H1 (cell line): ENCODE results near the gene AHI1. TPM values are rescaled to one million over a fixed set of nuclear protein-coding genes. Genes with fewer than 3 reads are reported as not detected.

Experiments
- CHD1 ChIP-seq: IDR thresholded peaks from 2 replicates; pipeline ENCODE4 v1.6.1; 2012; ENCODE audit warnings: low read depth, low read length, improper control_type of control experiment
- FOSL1 ChIP-seq: IDR thresholded peaks from 2 replicates; pipeline ENCODE4 v1.6.1; 2011; ENCODE audit warnings: mild to moderate bottlenecking, low read depth, low read length, moderate library complexity; ENCODE audit not compliant: insufficient read depth
- HDAC2 ChIP-seq, 2 experiments: fragments of 300-600 bp in 1 of 2; sonication (generic) in 1 of 2; IDR thresholded peaks; 2 replicates each; pipeline ENCODE4 v1.6.1; 2011 to 2012; ENCODE audit warnings: low read depth in 2 of 2, low read length in 2 of 2, mild to moderate bottlenecking in 2 of 2, moderate library complexity in 2 of 2, borderline replicate concordance in 1 of 2, inconsistent platforms in 1 of 2
- NRF1 ChIP-seq: IDR thresholded peaks from 2 replicates; pipeline ENCODE4 v1.6.1; 2011; ENCODE audit warnings: mild to moderate bottlenecking, low read depth, low read length, improper control_type of control experiment
- PHF8 ChIP-seq: fragments of 200-600 bp; sonication (generic); conservative IDR thresholded peaks from 2 replicates; pipeline ENCODE4 v1.7.1; 2012; ENCODE audit warnings: low read depth, mild to moderate bottlenecking, inconsistent platforms, low read length, moderate library complexity
- SP1 ChIP-seq: IDR thresholded peaks from 2 replicates; pipeline ENCODE4 v1.6.1; 2011; ENCODE audit warnings: low read depth, low read length
- TAF1 ChIP-seq: IDR thresholded peaks from 2 replicates; pipeline ENCODE4 v1.6.1; 2011; ENCODE audit warnings: mild to moderate bottlenecking, low read depth, low read length
- ZNF274 ChIP-seq: IDR thresholded peaks from 2 replicates; pipeline ENCODE4 v1.7.0; 2012; ENCODE audit warnings: low read length, borderline replicate concordance; ENCODE audit errors: extremely low read depth
- polyA plus RNA-seq, 7 experiments: library from polyadenylated mRNA; depleted of rRNA in 3 of 7; stranded (reverse) in 5 of 7; unstranded in 2 of 7; fragments of >200 nt in 5 of 7; fragments of 200-250 nt in 2 of 7; gene quantifications; 1 replicate in 5 of 7; 2 replicates in 1 of 7; 4 replicates in 1 of 7; pipeline versions ENCODE4 v1.2.1 to v1.2.3, GENCODE V29; 2011 to 2013; ENCODE audit warnings: missing spikeins in 2 of 7, mixed read lengths in 2 of 7
- total RNA-seq: library from RNA; stranded (reverse); fragmentation: NEBNext Ultra II Directional; extraction: Animal tissue kit (Norgen Biotek cat#: 25700); gene quantifications from 2 replicates; pipeline ENCODE4 v1.2.1, GENCODE V29; 2021
- TF ChIP-seq, protein P1 (sequence below): IDR thresholded peaks from 2 replicates; pipeline ENCODE4 v1.6.1; 2012; ENCODE audit warnings: low read length, inconsistent platforms

Gene AHI1
- total and polyA plus RNA-seq, 2 of the 8 experiments (the other 6 are each of a cell fraction or from before 2014, with no cell fraction given), result 4.2 to 19.6 TPM

DNA sequence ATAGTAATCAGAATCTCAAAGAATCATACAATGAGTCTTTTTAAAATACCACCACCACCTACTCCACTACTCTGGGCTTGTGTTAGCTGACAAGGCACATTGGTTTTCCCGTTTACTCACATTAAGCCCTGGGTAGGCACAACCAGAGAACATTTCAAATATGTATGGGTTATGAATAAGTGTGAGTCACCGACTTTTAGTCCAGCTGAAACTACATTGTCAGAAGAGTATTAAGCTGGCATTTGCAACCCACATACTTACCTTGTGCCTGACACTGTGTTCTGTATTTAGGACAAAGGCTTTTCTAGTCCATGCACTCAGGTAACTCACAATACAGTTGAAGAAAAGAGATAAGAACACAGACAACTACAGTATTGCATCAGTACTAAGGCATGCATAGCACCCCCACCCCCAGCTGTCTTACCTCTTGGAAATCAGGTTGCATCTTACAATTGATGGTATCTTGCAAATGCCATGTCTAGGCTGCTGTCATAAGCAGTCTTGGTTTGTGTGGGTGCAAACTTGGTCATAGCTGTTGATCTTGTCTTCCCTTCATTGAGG, 40.3 kb upstream of the AHI1 start (continued):
- TF ChIP-seq, protein P1, sequence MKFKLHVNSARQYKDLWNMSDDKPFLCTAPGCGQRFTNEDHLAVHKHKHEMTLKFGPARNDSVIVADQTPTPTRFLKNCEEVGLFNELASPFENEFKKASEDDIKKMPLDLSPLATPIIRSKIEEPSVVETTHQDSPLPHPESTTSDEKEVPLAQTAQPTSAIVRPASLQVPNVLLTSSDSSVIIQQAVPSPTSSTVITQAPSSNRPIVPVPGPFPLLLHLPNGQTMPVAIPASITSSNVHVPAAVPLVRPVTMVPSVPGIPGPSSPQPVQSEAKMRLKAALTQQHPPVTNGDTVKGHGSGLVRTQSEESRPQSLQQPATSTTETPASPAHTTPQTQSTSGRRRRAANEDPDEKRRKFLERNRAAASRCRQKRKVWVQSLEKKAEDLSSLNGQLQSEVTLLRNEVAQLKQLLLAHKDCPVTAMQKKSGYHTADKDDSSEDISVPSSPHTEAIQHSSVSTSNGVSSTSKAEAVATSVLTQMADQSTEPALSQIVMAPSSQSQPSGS, result no peak
- TF ChIP-seq TAF1 (no peak), FOSL1 (no peak), ZNF274 (no peak), CHD1 (no peak), SP1 (no peak), HDAC2 (IDR thresholded peaks at IDR 0.05; ENCODE audit: borderline replicate concordance in 1 of 2, low read depth in 2 of 2, low read length in 2 of 2) (no peak), PHF8 (no peak), NRF1 (no peak)
